ENCODE results near the gene STK11.
"Not testable (repeated sequence)": the region's sequence is repeated elsewhere in the genome, so short reads cannot be mapped to it uniquely, and the experiment has no call there.

The STK11 gene

DNA sequence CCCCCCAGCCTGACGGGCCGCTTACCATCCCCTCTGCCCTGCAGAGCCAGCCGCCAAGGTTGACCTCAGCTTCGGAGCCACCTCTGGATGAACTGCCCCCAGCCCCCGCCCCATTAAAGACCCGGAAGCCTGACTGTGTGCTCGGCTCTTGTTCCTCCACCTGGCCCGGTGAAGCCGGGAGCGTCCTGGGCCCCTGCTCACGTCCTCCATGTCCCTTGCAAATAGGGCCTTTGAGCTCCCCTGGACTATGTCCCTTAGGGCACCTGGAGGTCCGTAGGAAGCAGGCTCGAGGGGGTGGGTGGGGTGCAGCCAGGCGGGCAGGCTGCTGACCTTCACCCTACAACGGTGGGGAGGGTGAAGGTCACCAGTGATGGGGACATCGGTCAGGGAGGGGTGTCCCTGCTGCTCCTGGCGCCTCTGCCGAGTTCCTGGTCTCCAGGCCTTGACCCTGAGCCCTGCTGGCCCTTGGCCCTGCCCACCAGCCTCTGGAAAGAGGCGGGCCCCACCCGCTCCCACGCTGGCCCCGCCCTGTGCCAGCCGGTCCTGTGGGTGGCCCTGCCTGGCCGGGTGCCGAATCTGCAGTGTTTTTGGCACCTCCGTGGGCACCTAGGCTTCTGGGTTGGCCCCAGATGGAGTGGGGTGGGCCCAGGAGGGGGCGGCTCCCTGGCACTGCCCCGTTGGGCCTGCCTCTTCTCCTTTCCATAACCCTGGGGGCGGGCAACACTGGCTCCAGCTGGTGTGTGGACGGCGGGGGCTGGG is 39.3 kb downstream of the STK11 start:
- no peak for DNase-seq (ENCODE audit: low read depth)
- in situ Hi-C loops (cut with HindIII; ENCODE audit: low sequenced_read_pairs): no loop called here
- no peak overlapping the region for H3K4me3 ChIP-seq (ENCODE audit: low read depth, low read length)
- TF ChIP-seq, protein P1, sequence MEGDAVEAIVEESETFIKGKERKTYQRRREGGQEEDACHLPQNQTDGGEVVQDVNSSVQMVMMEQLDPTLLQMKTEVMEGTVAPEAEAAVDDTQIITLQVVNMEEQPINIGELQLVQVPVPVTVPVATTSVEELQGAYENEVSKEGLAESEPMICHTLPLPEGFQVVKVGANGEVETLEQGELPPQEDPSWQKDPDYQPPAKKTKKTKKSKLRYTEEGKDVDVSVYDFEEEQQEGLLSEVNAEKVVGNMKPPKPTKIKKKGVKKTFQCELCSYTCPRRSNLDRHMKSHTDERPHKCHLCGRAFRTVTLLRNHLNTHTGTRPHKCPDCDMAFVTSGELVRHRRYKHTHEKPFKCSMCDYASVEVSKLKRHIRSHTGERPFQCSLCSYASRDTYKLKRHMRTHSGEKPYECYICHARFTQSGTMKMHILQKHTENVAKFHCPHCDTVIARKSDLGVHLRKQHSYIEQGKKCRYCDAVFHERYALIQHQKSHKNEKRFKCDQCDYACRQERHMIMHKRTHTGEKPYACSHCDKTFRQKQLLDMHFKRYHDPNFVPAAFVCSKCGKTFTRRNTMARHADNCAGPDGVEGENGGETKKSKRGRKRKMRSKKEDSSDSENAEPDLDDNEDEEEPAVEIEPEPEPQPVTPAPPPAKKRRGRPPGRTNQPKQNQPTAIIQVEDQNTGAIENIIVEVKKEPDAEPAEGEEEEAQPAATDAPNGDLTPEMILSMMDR (IDR thresholded peaks at IDR 0.05; ENCODE audit: low read depth, low read length, missing control alignments): no peak

- DNase-seq (ENCODE audit: low read depth): no peak
- TF ChIP-seq, protein P1 (IDR thresholded peaks at IDR 0.05; ENCODE audit: low read depth, low read length, missing control alignments): no peak
- in situ Hi-C loops (cut with HindIII; ENCODE audit: low sequenced_read_pairs): no loop called here
- H3K4me3 ChIP-seq (ENCODE audit: low read depth, low read length): no peak overlapping the region
Observed at GRCh38 chr19:1245494-1246264, 40.1 kb downstream of the STK11 start.

GRCh38 chr19:1246265-1247087 is 40.9 kb downstream of the STK11 start:
- in situ Hi-C loops (cut with HindIII; ENCODE audit: low sequenced_read_pairs); DNase-seq (ENCODE audit: low read depth); H3K4me3 ChIP-seq (ENCODE audit: low read depth, low read length): not testable (repeated sequence)

DNA sequence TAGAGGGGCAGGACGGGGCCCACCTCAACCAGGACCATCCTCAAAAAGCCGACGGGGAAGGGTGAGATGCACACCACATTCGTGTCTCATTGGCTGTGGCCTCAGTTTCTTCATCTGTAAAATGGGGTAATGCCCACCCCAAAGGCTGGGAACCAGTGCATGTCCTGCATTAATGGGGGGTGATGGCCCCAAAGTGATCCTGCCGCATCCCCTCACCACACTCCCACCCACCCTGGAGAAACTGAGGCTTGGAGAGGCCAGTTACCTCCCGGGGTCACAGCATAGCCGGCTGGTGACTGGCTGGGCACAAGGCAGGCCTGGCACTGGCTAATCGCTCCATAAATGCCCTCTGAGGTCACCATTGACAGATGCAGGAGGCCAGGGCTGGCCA is 42.2 kb downstream of the STK11 start:
- DNase-seq (ENCODE audit: low read depth): no peak
- peak overlapping the region; percentile 64 for H3K4me3 ChIP-seq (ENCODE audit: low read depth, low read length)
- in situ Hi-C loops (cut with HindIII; ENCODE audit: low sequenced_read_pairs): no loop called here
- TF ChIP-seq, protein P1 (IDR thresholded peaks at IDR 0.05; ENCODE audit: low read depth, low read length, missing control alignments): no peak

DNA sequence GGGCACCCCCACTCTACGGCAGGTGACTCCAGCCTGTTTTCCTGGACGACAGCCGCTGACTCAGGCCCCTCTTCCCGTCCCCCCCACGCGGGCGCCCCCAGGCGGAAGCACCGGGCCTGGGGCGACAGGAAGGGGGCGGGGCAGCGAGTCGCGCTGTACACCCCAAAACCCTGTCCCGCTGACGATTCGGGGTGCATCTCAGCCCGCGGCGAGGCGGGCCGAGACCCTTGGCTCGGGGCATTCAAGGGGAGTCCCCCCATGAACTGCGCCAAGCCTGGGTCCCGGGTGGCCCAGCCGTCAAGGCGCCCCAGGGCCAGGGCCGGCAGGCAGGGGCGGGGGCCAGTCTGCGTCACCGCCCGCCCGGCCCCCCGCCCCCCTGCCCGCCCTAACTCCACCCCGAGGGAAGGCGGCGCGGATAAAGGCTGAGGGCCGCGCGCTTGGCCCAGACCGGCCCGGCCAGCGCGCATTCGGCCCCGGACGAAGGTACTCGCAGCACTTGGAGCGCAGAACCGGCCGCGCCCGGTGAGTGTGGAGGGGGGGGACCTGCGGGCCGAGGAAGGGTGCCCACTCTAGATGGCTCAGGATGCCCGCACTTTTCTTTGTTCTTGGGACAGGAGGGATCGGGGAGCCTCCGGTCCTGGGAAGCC is 42.7 kb downstream of the STK11 start, which contains the start of gene MIDN:
TSS of gene MIDN (plus strand) at position 445 of the 647 bp plus-strand sequence. CDS start 1,714 bp downstream, outside the sequence.
- in situ Hi-C loops (cut with HindIII; ENCODE audit: low sequenced_read_pairs): no loop called here
- H3K4me3 ChIP-seq (ENCODE audit: low read depth, low read length): peak within 1 kb of the TSS; percentile 64

GRCh38 chr19:1248786-1249297 is 43.3 kb downstream of the STK11 start:
- DNase-seq (ENCODE audit: low read depth): no peak
- TF ChIP-seq, protein P1 (IDR thresholded peaks at IDR 0.05; ENCODE audit: low read depth, low read length, missing control alignments): peak; percentile 63
- H3K4me3 ChIP-seq (ENCODE audit: low read depth, low read length): peak overlapping the region; percentile 64
- in situ Hi-C loops (cut with HindIII; ENCODE audit: low sequenced_read_pairs): no loop called here

More for the DNA sequence above, 42.7 kb downstream of the STK11 start, which contains the start of gene MIDN:
- no peak for DNase-seq (ENCODE audit: low read depth)
- TF ChIP-seq, protein P1 (IDR thresholded peaks at IDR 0.05; ENCODE audit: low read depth, low read length, missing control alignments): peak; percentile 17
